NCI-H1694 (cell line): Measurements from ENCODE around the gene C12orf57.

Experiments
- DNase-seq: peaks from one replicate; lab custom pipeline; 2025; lab: John Stamatoyannopoulos, UW

The C12orf57 gene

GRCh38 chr12:6964605-6965025, 20.8 kb downstream of the C12orf57 start:
- DNase-seq = no peak

- DNase-seq = peak; percentile 90
Observed at GRCh38 chr12:6965026-6965661, 21.3 kb downstream of the C12orf57 start.

- DNase-seq = no peak
Observed at GRCh38 chr12:6965714-6966113, 21.9 kb downstream of the C12orf57 start.

- DNase-seq = no peak
Observed at GRCh38 chr12:6966351-6966750, 22.5 kb downstream of the C12orf57 start.

- no peak for DNase-seq
Observed at GRCh38 chr12:6967651-6968100, 23.9 kb downstream of the C12orf57 start.

GRCh38 chr12:6968426-6968825, 24.6 kb downstream of the C12orf57 start:
- DNase-seq = no peak

- no peak for DNase-seq
Observed at GRCh38 chr12:6970096-6970527, 26.3 kb downstream of the C12orf57 start.

GRCh38 chr12:6974180-6974579, 30.4 kb downstream of the C12orf57 start:
- no peak for DNase-seq

GRCh38 chr12:6975297-6976032, 31.6 kb downstream of the C12orf57 start:
- no peak for DNase-seq

- DNase-seq = no peak
Observed at GRCh38 chr12:6977653-6978052, 33.8 kb downstream of the C12orf57 start.

DNA sequence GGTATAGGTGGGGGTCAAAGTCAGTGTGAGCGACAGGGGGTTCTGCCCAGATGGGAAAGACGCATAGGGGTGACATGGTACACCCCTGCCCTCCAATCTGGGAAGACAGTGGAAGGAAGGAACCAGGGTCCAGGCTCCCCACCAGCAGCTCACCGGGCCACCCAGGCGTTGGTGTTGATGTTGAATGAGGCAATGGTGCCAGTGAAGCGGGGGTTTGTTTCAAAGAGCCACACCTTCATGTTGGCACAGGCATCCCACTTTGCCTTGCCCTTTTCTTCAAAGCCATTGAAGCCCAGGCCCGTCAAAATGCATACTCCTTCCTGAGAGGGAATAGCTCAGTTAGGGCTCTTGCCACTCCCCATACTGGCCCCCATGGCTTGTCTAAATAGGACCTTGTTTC, 34.4 kb downstream of the C12orf57 start:
- DNase-seq = no peak

GRCh38 chr12:6978611-6979011, 34.8 kb downstream of the C12orf57 start:
- no peak for DNase-seq

DNA sequence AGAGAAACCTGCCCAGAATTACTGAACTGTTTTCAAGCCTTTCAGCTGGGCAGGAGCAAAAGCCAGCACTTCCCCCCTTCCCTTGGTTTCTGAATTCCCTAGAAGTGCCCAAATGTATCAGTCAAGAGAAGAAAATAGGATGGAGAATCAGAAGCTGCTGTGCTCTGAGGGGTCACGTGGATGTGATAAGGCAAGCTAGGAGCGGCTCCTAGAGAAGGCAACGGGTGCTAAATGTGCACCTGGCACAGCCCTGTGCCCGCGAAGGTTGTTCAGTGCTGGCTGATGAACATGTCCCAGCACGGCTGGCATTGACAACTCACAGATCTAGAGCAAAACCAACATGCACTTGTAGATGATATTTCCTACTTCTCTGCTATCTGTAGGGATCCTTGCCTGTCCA, 35.2 kb downstream of the C12orf57 start:
- no peak for DNase-seq

DNA sequence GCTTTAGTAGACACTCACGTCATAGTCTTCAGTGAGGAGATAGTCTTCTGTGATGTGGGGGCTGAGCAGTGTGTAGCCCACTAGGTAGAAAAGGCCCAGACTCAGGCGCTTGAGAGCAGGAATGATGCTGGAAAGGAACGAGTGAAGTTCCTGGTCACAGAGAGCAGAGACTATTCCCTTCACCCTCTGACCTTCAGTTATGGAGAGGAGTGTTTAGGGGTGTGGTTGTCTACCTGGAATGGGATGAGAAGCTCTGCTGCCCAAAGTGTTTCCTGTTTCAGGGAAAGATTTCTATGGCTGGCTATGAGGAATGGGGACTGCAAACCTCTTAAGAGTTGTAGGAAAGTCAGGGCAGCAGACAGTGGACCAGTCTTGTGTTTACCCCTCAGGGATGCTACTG, 35.6 kb downstream of the C12orf57 start:
- no peak for DNase-seq

GRCh38 chr12:6980075-6980474, 36.3 kb downstream of the C12orf57 start:
- no peak for DNase-seq

- DNase-seq = no peak
Observed at GRCh38 chr12:6980740-6981139, 36.9 kb downstream of the C12orf57 start.

- no peak for DNase-seq
Observed at GRCh38 chr12:6981152-6982052, 37.6 kb downstream of the C12orf57 start.

GRCh38 chr12:6982532-6982931, 38.7 kb downstream of the C12orf57 start:
- DNase-seq = no peak

DNA sequence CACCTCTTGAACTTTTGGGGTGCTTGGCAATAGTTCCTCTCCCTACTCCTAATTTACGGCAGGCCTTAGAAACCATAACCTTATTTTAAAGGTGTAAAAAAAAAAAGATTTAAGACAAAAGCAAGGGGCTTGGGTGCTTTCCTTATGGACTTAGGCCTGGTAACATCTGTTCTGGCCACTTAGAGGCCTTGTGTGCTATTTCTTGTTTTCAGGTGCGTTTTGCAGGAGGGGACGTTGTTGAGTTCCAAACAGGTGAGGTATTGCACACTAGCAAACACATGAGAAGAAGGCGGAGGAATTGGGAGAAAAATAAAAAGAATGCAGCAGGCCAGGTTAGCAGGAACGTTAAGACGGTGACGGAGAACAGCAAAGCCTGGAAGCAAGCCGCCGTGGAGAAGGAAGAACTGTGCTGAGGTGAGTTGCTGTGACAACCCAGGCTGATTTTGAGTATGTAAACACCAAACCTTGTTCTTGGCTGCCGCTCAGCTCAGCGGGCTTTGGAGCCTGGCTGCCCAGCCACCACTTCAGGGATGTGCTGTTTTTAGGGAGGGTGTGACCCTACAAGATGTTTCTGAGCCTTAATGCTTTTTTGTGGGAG, 44.2 kb downstream of the C12orf57 start:
- DNase-seq = no peak
